ENCODE data around the gene CELSR3.

The CELSR3 gene

DNA sequence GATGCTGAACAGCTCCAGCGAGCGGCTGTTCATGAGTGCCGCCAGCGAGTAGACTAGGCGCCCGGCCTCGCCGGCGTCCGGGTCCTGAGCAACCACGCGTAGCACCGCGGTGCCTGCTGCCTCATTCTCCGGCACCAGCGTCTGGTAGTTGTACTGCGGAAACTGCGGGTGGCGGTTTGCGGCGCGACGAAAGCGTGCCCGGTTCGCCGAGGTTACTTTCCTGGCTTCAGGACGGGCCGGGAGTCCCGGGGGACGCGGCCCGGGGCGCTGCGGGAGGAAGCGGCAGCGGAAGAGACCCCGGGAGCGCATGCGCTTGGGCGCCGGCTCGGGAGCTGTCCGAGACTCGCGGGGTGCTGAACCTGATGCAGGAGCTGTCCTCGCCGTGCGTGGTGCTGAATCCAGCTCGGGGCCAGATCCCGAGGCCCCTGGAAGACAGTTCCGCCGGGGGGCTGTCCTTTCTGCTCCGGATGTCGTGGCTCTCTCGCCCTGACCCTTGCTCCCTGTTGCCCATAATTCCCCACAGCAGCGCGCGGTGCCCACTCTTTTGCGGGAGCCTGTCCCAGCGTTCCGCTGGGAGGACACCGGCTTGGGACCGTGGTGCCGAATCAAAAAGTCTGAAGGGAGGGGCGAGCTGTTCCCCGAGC is 1.1 kb downstream of the CELSR3 start:
- peak; percentile 64 for DNase-seq (ENCODE audit: low read depth)

DNA sequence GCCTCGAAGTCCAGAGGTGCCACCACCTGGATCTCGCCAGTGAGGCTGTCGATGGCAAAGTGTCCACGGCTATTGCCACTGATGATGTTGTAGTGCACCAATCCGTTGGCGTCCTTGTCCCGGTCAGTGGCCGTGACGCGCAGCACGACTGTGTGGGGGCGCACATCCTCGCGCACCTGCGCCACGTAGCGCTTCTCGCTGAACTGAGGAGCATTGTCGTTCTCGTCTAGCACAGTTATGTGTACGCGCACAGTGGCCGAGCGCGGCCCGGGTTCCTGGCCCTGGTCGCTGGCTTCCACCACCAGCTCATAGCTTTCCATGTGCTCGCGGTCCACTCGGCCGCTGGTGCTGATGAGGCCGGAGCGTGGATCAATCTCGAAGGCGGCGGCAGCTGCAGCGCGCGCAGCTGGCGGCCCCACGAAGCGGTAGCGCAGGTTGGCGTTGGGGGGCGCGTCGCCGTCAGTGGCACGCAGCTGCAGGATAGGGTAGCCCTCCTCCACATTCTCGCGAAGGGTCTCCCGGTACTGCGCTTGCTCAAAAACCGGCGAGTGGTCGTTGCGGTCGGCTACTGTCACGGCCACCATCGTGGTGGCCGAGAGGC is 1.8 kb downstream of the CELSR3 start:
- DNase-seq (ENCODE audit: low read depth) = no peak

DNA sequence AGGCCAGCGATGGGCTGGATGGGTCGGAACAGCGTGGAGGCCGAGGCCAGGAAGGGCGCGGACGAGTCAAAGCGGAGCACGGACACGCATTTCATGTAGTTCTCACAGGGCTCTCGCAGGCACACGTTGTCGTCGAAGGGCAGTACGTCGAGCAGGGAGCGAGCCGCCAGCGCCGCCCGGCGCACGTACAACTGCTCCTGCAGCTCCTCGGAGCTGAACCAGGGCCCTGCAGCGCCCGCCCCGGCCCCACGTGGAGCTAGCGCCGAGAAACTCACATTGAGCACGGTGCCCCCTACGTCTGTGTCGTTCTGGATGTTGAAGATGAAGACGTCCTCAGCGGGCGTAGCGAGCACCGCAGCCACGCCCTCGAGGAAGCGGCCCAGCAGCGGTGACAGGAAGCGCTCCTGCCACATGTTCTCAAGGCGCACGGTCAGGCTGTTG is 5.8 kb downstream of the CELSR3 start:
- DNase-seq (ENCODE audit: low read depth) = no peak

DNA sequence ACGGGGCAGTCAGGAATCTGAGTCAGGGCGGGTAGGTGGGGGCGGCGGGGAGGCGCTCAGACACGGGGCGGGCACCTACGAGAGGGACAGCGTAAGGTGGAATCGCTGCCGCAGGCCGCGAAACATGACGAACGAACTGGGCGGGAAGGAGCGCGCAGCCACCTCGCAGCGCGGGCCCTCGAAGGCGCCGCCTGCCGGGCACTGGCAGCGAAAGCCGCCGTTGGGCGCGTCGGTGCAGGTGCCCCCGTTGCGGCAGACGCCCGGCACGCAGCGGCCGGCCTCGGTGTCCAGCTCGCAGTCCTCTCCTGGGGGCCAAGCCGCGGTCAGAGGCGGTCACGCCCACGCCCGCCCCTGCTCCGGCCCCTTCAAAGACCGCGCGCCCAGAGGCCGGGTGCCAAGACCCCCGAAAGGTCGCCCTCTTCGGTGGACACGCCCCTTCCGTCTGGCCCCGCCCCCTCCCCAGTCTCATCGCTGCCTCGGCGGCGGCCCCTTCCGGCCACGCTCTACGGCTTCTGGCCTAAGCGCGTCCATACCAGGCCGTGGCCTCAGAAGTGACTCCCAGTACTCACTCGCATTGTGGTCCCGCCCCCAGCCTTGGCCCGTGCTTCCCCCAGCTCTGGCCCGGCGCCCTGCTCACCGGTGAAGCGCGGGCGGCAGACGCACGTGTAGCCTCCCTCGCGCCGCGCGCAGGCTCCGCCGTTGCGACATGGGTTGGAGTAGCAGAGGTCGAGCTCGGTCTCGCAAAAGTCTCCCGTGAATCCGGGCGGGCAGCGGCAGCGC is 6.4 kb downstream of the CELSR3 start:
- peak; percentile 65 for DNase-seq (ENCODE audit: low read depth)

DNA sequence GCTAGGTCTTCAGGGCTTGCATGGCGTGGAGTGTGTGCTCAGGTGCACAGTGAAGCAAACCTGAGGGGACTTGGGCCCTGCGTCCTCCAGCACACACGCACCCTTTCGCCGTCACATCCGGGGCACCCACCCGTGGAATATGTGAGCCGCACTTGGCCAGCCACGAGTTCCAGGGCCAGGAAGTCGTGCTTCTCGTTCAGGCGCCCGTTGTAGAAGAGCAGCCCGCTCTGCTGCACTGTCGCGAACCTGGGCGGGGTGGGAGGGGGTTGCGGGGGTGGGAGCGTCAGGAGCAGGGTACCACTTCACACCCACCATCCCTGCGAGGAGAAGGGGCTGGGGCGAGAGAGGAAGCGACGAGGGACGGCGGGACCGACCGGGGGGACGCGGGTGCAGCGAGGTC is 7.1 kb downstream of the CELSR3 start:
- peak; percentile 40 for DNase-seq (ENCODE audit: low read depth)

DNA sequence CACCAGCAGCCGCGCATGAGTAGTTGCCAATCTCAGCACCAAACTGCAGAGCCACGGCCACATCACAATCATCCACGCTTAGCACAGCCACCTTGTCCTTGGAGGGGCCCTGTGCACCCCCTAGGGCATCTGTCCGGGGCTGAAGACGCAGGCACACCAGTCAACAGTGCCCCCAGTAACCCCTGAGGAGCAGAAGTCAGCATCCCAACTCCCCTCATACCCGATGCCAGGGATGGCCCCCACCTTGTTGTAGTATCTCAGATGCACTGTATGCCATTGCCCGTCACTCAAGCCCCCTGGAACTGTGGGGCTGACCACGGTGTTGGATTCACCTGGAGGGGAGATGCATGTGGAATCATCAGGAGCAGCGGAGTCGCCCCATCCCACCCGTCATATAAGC is 7.6 kb downstream of the CELSR3 start:
- DNase-seq (ENCODE audit: low read depth) = no peak

DNA sequence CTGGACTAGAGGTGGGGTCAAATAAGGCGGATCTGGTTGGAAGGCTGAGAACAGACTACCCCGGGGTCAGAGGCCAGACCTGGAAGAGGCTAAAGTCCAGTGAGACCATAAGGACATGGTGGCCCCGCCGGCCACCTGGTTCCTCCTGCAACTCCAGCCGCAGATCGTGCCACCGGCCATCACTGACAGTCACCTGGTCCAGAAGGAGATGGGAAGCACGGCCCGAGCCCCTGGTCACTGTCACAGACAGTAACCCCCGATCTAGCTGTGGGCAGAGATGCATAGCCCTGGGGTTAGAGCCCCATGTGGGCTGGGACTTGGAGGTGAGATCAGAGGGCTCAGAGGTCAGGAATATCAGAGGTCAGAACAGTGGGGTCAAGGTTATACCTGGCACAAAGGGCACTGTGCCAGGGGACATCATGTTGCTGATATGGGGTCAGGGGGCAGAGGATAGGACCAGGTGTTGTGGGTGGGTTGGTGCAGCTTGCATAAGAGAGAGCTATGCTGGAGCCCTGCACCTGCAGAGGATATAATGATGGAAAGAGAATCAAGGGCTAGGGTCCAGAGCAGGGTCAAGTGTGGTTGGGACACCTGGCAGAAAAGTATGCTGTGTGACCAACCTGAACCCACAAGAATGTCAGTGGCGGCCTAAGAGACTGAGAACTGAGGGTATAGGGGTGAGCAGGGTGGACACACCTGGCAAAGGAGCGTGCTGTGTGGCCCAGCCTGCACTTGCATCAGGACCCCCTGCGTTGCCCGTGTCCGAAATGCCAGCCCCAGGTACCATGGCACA is 9.6 kb downstream of the CELSR3 start:
- DNase-seq (ENCODE audit: low read depth) = no peak

DNA sequence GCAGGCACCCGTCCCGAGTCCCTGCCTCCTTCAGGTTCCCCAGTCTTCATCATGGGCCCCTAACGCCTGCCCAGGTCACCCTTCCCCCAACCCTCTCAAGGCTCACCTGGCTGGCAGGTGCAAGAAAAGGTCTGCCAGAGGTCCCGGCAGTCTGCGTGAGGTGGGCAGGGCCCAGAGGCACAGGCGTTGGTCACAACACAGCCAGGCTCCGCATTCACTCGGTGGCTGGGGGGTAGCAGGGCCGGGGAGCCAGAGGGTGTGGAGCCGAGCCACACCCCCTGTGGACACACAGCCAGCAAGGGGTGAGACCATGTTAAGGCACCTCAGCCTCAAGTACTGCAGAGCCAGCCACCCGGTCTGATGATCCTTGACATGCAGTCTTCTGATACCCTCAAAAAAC is 10.9 kb downstream of the CELSR3 start:
- DNase-seq (ENCODE audit: low read depth) = no peak

DNA sequence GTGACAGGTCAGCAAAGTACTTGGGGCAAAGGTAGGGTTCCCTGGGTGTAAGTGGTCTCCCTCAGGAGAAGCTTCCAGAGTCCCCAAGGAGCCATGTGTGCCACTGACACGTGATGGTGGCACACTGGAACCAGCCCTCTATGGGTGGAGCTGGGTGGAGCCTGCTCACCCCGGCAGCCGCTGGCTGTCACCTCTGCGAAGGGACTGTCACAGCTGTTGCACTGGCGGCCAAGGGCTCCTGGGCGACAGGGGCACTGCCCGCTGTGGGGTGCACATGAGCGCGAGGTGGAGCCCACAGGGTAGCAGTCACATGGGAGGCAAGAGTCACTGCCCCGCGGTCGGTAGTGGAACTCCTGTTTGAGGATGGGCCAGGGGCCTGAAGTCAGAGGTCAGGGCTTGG is 12.0 kb downstream of the CELSR3 start:
- no peak for DNase-seq (ENCODE audit: low read depth)

DNA sequence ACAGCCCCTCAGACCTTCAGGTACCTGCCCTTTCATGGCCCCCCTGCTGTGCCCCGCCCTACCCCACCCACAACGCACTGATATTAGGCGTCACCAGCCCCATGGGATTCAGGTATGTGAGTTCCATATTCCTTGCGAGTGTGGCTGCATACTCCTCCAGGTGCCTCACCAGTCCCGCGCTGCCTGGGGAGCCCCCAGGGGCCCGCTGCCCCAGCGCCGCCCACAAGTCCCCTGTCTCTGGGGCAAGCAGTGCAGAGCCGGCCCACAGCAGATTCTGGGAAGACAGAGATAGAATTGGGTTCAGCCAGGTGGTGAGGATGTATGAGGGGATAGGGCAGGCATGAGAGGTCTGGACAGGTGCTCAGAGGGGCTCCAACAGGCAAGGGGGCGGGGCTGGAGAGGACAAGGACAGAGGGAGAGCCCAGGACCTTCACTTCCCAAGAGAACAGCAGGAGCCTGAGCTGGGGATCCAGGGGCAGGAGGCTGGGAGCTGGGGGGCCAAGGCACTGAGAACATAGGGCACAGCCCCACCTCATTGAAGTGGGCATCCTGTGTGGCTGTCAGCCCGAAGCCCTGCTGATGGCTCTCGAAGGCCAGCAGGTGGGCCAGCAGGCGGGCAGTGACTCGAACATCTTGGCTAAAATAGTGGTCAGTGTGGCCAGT is 14.4 kb downstream of the CELSR3 start:
- no peak for DNase-seq (ENCODE audit: low read depth)

DNA sequence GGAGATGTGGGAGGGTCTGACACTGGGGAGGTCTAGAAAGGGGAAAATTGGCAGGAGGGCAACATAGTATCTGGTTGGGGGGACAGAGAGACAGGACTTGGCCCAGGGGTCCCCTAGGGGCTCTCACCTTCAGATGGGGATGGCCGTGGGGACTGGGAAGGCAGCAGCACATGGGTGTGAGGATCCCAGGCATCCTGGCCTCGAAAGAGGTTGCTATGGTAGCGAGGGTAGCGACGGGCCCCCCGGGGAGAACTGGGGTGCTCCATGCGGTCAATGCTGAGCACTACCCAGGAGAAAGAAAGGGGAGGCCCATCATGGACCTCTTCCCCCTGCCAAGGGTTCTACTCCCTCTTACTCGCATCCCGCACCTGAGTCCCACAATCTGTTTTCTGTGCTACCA is 15.0 kb downstream of the CELSR3 start:
- no peak for DNase-seq (ENCODE audit: low read depth)

DNA sequence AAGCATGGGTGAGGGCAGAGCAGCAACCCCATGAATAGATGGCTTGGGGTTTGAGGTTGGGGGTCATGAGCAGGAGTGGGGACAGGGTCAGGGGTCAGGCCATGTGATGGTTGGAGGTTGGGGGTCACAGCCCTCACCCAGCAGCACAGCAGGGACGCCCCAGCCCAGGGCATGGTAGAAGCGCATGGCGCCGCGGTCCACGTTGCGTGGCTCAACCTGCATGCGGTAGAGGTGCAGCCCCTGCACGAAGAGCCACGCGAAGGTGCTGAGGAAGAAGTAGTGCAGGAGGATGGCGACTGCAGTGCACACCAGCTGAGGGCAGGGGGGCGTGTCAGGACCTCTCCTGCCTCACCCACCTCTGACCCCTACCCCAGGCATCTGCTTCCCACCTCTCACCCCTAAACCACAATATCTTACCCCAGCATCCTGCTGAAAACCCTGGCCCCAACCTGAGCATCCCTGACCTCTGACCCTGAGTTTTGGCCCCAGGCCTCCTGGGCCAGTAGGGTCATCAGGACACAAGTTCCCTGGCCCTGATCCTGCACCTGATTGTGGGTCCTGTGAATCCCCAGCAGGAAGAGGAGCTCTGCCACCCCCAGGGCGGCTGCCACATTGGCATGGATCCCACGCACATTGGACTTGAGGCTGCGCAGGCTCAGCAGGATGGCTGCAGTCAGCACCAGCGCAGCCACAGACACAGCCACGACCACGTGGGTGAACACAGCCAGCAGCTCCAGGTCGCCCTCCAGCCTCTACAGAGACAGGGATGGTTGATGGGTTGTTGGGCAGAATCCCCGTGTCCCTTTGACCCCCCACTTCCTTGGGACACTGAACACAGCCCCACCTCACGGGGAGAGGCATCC is 17.6 kb downstream of the CELSR3 start:
- no peak for DNase-seq (ENCODE audit: low read depth)

DNA sequence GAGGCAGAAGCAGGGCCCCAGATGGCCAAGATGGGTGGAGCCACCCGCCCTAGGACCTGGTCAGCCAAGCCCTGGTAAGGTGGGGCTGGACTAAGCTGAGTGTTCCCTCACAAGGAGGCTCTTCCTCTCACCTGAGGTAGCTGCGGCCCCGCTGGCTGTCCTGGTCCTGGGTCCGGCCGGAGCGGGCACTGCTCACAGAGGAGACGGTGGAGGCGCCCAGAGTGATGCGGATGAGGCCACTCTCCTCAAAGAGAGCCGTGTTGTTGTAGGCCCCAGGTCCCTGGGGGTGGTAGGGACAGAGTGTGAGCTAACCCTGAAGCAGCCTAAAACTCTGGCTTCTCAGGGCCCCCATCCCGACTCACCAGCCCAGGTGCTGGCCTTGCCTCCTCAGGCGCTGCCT is 20.1 kb downstream of the CELSR3 start:
- DNase-seq (ENCODE audit: low read depth) = no peak

DNA sequence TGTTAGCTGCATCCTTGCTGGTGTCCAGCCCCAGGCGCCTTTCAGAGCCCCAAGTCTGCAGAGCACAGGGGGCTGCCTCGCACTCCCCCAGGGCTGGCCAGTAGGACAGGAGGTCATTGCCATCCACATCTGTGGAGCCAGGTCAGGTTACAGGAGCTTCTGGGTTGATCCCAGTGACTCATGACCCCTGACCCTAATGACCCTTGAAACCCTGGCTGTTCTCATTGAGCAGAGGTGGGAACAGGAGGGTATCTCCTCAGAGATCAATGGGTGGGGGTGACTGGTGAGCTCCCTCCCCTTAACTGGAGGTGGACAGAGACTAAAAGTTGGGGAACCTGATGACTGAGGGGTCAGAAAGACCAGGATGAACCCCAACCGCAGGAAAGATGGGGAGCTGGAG is 21.3 kb downstream of the CELSR3 start:
- DNase-seq (ENCODE audit: low read depth) = no peak

DNA sequence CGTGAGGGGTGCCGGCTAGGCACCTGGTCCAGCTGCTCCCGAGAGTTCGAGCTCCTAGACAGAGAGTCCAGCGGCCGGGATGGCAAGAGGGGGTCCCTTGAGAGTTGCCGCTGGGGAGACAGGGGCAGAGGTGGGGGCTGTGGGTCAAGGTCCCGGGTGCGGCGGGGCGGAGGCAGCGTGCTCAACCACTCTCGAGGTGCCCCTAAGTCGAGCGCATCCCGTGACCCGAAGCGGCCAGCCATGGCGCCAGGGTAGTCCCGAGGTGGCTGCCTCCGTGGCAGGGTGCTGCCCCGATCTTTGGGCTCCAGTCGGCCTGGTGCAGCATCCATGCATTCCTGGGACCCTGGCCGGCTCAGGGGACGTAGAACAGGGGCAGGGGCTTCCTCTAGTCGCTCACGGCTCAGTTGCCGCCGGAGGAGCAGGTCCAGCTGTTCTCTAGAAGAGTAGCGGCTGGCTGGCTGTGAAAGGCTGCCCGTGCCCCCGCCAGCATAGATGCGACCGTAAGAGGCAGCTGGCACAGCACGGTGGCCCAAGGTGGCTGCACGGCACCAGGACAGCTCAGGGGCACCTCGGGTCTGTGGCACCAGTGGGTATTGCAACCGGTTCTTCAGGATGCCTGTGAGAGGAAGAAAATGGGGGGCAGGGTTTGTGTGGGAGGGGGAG is 22.6 kb downstream of the CELSR3 start:
- no peak for DNase-seq (ENCODE audit: low read depth)

DNA sequence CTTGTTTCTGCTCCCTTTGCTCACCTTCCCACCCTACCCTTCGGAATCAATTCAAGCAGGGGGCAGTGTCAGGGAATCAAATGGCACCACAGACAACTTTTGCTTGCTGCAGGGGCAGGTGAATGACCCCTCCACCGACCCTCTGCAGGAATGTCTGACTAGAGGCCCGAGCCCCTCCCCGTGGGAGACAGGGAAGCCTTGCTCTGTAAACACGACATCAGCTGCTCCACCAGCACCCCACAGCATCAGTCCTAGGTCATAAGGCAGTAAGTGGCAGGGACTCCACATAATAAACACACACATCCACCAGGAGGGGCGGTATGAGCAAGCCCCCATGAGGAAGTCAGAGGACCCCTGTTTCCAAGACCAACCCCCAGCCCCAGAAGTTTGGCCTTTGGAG is 25.4 kb downstream of the CELSR3 start:
- DNase-seq (ENCODE audit: low read depth) = no peak

DNA sequence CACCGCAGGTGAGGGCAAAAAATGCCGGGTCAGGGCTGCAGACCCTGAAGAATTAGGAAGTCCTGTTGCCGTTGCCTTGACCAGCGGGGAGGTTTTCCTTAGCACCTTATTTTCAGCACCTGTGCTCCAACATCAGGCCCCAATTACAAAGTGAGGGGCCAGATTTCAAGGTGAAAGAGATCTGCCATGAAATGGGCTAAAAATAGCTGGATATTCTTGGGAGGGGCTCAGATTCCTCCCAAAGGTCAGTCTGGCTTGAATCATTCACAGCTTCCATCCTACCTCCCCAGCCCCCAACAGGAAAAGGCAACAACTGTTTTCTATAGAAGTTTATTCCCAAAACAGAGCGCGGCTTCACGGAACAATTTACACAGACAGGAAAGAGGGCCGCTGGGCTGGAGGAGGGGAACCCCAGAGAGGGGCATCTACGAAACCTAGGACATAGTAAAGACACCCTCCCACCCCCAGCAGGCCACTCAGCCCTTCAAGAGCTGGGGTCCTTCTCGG is 26.5 kb downstream of the CELSR3 start:
- no peak for DNase-seq (ENCODE audit: low read depth)

DNA sequence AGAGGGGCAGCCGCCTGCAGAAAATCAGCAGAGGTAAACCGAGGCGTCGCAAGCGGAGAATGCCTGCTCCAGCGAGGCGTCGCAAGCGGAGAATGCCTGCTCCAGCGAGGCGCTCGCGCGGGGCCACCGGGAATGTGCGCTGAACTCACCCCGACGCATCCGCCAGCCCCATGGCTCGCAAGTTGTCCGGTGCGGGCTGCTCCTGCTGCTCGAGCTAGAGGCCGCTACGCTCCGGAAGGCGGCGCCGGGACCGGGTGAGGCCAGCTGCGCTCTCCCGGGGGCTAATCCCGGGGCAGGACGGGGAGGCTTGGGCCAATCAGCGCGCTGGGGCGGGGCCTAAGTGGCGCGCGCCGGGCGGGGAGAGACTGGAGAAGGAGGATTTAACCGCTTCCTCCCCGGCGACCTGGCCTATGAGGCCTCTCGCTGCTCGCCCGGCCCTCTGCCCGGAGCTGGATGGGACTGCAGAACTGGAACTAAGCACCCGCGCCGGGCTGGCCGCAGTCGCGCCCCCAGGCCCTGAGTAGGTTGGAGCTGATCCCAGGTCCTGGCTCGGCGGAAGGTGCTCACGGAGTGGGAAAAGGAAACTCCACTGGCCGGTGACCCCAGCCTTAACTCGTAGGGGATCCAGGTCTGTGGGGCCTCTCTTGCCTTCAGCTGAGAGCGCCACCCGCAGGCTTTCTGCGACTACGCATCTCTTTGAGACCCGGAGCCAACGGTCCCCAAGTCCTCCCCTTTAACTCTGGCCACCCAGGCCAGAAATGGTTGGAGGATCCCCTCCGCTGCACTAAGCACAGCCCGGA is 27.3 kb downstream of the CELSR3 start, which contains the start of gene SLC26A6:
SLC26A6 (minus strand) TSS at position 240 of the 800 bp plus-strand sequence; CDS start at position 172, 68 bp downstream.
- peak; percentile 87 for DNase-seq (ENCODE audit: low read depth)

DNA sequence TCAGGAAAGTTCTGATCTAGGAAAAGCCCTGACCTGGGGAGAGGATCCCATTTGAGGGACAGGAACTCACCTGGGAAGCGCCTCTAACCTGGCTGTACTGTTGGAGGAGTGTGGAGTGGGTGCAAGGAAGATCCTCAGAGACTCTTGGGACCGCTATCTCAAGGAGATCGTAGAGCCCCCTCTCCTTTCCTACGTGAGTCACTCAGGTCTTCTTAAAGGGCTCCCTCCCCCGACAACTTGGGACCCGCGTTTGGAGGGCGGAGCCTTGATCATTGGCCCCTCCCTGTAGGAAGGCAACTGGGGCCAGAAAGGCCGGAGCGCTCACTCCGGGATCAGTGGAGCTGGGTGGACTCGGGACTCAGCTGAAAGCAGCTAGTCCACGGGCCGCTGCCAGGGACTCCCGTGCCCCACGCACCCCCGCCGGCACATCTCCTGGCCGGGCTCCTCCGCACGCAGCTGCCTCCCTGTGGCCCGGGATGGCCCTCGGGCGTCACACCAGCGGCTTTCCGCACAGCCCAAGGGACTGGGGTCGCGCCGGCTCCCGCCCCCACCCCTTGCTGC is 27.9 kb downstream of the CELSR3 start:
- no peak for DNase-seq (ENCODE audit: low read depth)

All from stimulated activated CD8-positive, alpha-beta memory T cell treated with anti-CD3 and anti-CD28 coated beads, Interleukin-12 subunit alpha, Interleukin-12 subunit beta, amount 100 ng/mL, for 1 hour (primary cell).